A673 (cell line): ENCODE data around the gene UBXN11.

Experiments
- EZH2 ChIP-seq: fragments of 200-600 bp; sonication (generic); IDR thresholded peaks from 2 replicates; pipeline ENCODE4 v1.6.1; 2017; ENCODE audit warnings: borderline replicate concordance, low read depth, mild to moderate bottlenecking, mixed read lengths, antibody characterized with exemption, low read length; ENCODE audit not compliant: poor library complexity, severe bottlenecking
- TF ChIP-seq, protein P1 (sequence below): fragments of 300-800, 200-600 bp; sonication (generic); conservative IDR thresholded peaks from 2 replicates; pipeline ENCODE4 v1.5.1; 2017; ENCODE audit warnings: low read depth, mild to moderate bottlenecking, antibody characterized with exemption, low read length, moderate library complexity, mixed read lengths

DNA sequence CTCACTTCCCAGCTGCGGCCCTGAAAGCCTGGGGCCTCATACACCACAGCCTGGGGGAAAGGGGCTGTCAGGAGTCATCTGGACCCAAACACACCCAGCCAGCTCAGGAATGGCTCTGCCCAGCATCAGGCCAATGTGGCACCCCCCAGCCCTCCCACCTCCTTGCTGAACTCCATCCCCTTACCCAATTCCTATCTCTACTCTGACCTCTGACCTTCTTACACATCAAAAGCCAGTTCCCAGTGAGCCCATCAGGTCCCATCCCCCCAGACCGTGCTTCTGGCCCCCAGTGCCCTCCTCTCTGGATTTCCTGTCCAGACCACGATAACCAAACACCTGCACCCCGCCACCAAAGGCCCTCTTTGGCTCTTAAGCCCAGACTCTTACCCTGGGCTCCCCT is 31.2 kb upstream of the UBXN11 start:
- TF ChIP-seq, protein P1, sequence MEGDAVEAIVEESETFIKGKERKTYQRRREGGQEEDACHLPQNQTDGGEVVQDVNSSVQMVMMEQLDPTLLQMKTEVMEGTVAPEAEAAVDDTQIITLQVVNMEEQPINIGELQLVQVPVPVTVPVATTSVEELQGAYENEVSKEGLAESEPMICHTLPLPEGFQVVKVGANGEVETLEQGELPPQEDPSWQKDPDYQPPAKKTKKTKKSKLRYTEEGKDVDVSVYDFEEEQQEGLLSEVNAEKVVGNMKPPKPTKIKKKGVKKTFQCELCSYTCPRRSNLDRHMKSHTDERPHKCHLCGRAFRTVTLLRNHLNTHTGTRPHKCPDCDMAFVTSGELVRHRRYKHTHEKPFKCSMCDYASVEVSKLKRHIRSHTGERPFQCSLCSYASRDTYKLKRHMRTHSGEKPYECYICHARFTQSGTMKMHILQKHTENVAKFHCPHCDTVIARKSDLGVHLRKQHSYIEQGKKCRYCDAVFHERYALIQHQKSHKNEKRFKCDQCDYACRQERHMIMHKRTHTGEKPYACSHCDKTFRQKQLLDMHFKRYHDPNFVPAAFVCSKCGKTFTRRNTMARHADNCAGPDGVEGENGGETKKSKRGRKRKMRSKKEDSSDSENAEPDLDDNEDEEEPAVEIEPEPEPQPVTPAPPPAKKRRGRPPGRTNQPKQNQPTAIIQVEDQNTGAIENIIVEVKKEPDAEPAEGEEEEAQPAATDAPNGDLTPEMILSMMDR, result no peak
- no peak for TF ChIP-seq EZH2
